Stimulated activated CD4-positive, alpha-beta T cell treated with anti-CD3 and anti-CD28 coated beads, Interleukin-12 subunit alpha, Interleukin-12 subunit beta, amount 100 ng/mL, for 48 hours (primary cell): ENCODE measurements around the gene CTNNA2.

Experiments used
- DNase-seq, 3 donors: peaks; one replicate each; pipeline ENCODE4 v3.0.0-alpha.2; 2020; ENCODE audit warnings: low read depth in 2 of 3, low spot score in 1 of 3

CTNNA2 gene

GRCh38 chr2:79611448-79612016 lies 98.7 kb downstream of the CTNNA2 start:
- DNase-seq, result no peak

- DNase-seq, result no peak
Observed at GRCh38 chr2:79612999-79613398, 100.1 kb downstream of the CTNNA2 start.

- DNase-seq, result no peak
Observed at GRCh38 chr2:79619442-79619841, 106.6 kb downstream of the CTNNA2 start.

- DNase-seq, result no peak
Observed at GRCh38 chr2:79619976-79620375, 107.1 kb downstream of the CTNNA2 start.

- no peak for DNase-seq
Observed at GRCh38 chr2:79620679-79621078, 107.8 kb downstream of the CTNNA2 start.

- DNase-seq, result no peak
Observed at GRCh38 chr2:79621252-79621651, 108.4 kb downstream of the CTNNA2 start.

GRCh38 chr2:79621755-79622154 lies 108.9 kb downstream of the CTNNA2 start:
- DNase-seq, result no peak

GRCh38 chr2:79622508-79622907 lies 109.7 kb downstream of the CTNNA2 start:
- DNase-seq, result no peak

- DNase-seq, result no peak
Observed at GRCh38 chr2:79627237-79627636, 114.4 kb downstream of the CTNNA2 start.

- no peak for DNase-seq
Observed at GRCh38 chr2:79630060-79630459, 117.2 kb downstream of the CTNNA2 start.

- no peak for DNase-seq
Observed at GRCh38 chr2:79630972-79631557, 118.2 kb downstream of the CTNNA2 start.

GRCh38 chr2:79638410-79638809 lies 125.6 kb downstream of the CTNNA2 start:
- DNase-seq, result no peak

GRCh38 chr2:79638954-79639353 lies 126.1 kb downstream of the CTNNA2 start:
- DNase-seq, result no peak

GRCh38 chr2:79640001-79640400 lies 127.2 kb downstream of the CTNNA2 start:
- no peak for DNase-seq

- DNase-seq, result no peak
Observed at GRCh38 chr2:79649531-79649930, 136.7 kb downstream of the CTNNA2 start.

- no peak for DNase-seq
Observed at GRCh38 chr2:79660557-79660956, 147.7 kb downstream of the CTNNA2 start.

GRCh38 chr2:79665091-79665490 lies 152.2 kb downstream of the CTNNA2 start:
- no peak for DNase-seq

- DNase-seq, result no peak
Observed at GRCh38 chr2:79666430-79666829, 153.6 kb downstream of the CTNNA2 start.

- DNase-seq, result no peak
Observed at GRCh38 chr2:79669714-79670113, 156.9 kb downstream of the CTNNA2 start.

GRCh38 chr2:79670198-79670597 lies 157.3 kb downstream of the CTNNA2 start:
- DNase-seq, result no peak

- no peak for DNase-seq
Observed at GRCh38 chr2:79686884-79687283, 174.0 kb downstream of the CTNNA2 start.

GRCh38 chr2:79695248-79695647 lies 182.4 kb downstream of the CTNNA2 start:
- DNase-seq, result no peak

GRCh38 chr2:79697200-79697599 lies 184.3 kb downstream of the CTNNA2 start:
- no peak for DNase-seq
